ENCODE data around the gene TESMIN. TPM values are rescaled to one million over a fixed set of nuclear protein-coding genes. Genes with fewer than 3 reads are reported as not detected.

The TESMIN gene
- total RNA-seq, 1 experiment from 2014 or later: 45.2 TPM

DNA sequence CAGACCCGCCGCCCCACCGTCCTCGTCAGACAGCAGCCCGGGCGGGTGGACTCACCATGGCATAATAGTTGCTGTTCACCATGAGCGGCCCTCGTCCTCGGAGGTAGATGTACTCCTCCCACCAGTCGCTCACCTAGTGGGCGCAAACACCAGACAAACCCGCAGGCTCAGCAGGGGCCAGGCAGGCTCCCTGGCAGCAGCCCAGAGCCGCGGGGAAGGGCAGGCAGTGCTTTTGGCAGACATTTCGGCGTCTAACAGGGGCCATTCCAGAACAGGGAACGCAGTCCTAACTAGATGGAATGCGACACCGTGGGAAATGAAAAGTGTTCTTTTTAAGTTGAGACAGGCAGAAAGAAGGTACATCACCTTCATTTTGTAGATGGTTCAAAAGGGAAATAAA is 45.5 kb upstream of the TESMIN start:
- DNase-seq: no peak
- no peak overlapping the region for H2BK20ac ChIP-seq (ENCODE audit: low read depth, low read length, poor library complexity, severe bottlenecking)
- H2BK12ac ChIP-seq (ENCODE audit: insufficient read length, low read depth, low read length): no peak overlapping the region
- no peak overlapping the region for H4K5ac ChIP-seq (ENCODE audit: insufficient read length, low read depth, low read length)
- H4K8ac ChIP-seq (replicated peaks; ENCODE audit: insufficient read length, low read depth, low read length): no peak overlapping the region
- peaks cover 7 to 9% of the 10 kb centered on the region in 2 experiments for H3K4me1 Mint-ChIP-seq
- no peak overlapping the region for H3K18ac ChIP-seq (ENCODE audit: insufficient read length, low read depth, low read length)
- no peaks in the 10 kb centered on the region for H3K9me3 ChIP-seq (ENCODE audit: control insufficient read depth, low read depth, low read length)
- H3K27me3 ChIP-seq (ENCODE audit: insufficient read depth, low read length): no peaks in the 10 kb centered on the region
- H2BK15ac ChIP-seq (ENCODE audit: low read depth, low read length): no peak overlapping the region
- H3K56ac ChIP-seq (ENCODE audit: insufficient read length, low read depth, low read length): no peak overlapping the region
- H2BK5ac ChIP-seq (ENCODE audit: insufficient read length, low read length): no peak overlapping the region
- H3K23me2 ChIP-seq (ENCODE audit: insufficient read length, low read depth, low read length, poor library complexity, severe bottlenecking): no peaks in the 10 kb centered on the region
- WGBS (ENCODE audit: extremely low coverage, insufficient read length, low lambda C conversion rate): no CpG with 5 or more reads among the region's 19 CpGs
- H3K79me2 ChIP-seq (ENCODE audit: insufficient read depth, low read length): no peaks in the 10 kb centered on the region
- H3K9me3 Mint-ChIP-seq: no peaks in the 10 kb centered on the region
- no peak overlapping the region for H3K9ac ChIP-seq (ENCODE audit: extremely low read depth, insufficient read length, low read length)
- no peak overlapping the region for H3K27ac ChIP-seq (ENCODE audit: insufficient read length, low read depth, low read length)
- no peak overlapping the region for H3K14ac ChIP-seq (ENCODE audit: insufficient read depth, low read length)
- H3K27ac Mint-ChIP-seq: no peak overlapping the region
- H3K4me1 ChIP-seq (ENCODE audit: insufficient read depth, low read length): no peaks in the 10 kb centered on the region
- H3K79me1 ChIP-seq (ENCODE audit: insufficient read depth, low read depth, low read length, poor library complexity, severe bottlenecking): no peaks in the 10 kb centered on the region
- no peaks in the 10 kb centered on the region for H4K20me1 ChIP-seq (ENCODE audit: control insufficient read depth, insufficient read depth, insufficient read length)
- no peak overlapping the region for H2AFZ ChIP-seq (ENCODE audit: low read length)
- no peak overlapping the region for H3K4ac ChIP-seq (ENCODE audit: low read depth, low read length)
- H3K27me3 Mint-ChIP-seq (ENCODE audit: low read depth): no peaks in the 10 kb centered on the region
- H2AK5ac ChIP-seq (ENCODE audit: insufficient read length, low read length): no peak overlapping the region
- TF ChIP-seq, protein P1, sequence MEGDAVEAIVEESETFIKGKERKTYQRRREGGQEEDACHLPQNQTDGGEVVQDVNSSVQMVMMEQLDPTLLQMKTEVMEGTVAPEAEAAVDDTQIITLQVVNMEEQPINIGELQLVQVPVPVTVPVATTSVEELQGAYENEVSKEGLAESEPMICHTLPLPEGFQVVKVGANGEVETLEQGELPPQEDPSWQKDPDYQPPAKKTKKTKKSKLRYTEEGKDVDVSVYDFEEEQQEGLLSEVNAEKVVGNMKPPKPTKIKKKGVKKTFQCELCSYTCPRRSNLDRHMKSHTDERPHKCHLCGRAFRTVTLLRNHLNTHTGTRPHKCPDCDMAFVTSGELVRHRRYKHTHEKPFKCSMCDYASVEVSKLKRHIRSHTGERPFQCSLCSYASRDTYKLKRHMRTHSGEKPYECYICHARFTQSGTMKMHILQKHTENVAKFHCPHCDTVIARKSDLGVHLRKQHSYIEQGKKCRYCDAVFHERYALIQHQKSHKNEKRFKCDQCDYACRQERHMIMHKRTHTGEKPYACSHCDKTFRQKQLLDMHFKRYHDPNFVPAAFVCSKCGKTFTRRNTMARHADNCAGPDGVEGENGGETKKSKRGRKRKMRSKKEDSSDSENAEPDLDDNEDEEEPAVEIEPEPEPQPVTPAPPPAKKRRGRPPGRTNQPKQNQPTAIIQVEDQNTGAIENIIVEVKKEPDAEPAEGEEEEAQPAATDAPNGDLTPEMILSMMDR (conservative IDR thresholded peaks at IDR 0.05): no peak
- no peak overlapping the region for H2BK120ac ChIP-seq (ENCODE audit: low read depth, low read length, poor library complexity, severe bottlenecking)
- H3T11ph ChIP-seq (ENCODE audit: low read length): no peak overlapping the region
- no peak overlapping the region for H3K23ac ChIP-seq (ENCODE audit: insufficient read length, low read depth, low read length)
- no peak overlapping the region for H4K91ac ChIP-seq (ENCODE audit: insufficient read length, low read depth, low read length)
- no peak overlapping the region for H3K4me2 ChIP-seq (ENCODE audit: insufficient read depth, insufficient read length, low read length)
- H3K36me3 Mint-ChIP-seq (ENCODE audit: insufficient read depth in 1 of 3, low read depth in 3 of 3): 0 out of 7 replicates have a peak, but pooled peaks cover 0 to 4% (median 0%) of the 10 kb centered on the region in 3 experiments
- no peak overlapping the region for H3K4me3 Mint-ChIP-seq
